HG03378 (cell line): ENCODE results near the gene FAM219B.
"Not testable (repeated sequence)": the region's sequence is repeated elsewhere in the genome, so short reads cannot be mapped to it uniquely, and the experiment has no call there.

Experiments used
- ATAC-seq: cut with Tn5 transposase; IDR thresholded peaks from one replicate; pipeline ENCODE4 v1.9.1; 2021; ENCODE audit warnings: mild to moderate bottlenecking, moderate library complexity; ENCODE audit not compliant: unreplicated experiment

The FAM219B gene, protein sequence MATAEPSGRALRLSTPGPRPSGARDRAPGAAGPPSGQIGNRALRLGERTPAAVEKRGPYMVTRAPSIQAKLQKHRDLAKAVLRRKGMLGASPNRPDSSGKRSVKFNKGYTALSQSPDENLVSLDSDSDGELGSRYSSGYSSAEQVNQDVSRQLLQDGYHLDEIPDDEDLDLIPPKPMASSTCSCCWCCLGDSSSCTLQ

DNA sequence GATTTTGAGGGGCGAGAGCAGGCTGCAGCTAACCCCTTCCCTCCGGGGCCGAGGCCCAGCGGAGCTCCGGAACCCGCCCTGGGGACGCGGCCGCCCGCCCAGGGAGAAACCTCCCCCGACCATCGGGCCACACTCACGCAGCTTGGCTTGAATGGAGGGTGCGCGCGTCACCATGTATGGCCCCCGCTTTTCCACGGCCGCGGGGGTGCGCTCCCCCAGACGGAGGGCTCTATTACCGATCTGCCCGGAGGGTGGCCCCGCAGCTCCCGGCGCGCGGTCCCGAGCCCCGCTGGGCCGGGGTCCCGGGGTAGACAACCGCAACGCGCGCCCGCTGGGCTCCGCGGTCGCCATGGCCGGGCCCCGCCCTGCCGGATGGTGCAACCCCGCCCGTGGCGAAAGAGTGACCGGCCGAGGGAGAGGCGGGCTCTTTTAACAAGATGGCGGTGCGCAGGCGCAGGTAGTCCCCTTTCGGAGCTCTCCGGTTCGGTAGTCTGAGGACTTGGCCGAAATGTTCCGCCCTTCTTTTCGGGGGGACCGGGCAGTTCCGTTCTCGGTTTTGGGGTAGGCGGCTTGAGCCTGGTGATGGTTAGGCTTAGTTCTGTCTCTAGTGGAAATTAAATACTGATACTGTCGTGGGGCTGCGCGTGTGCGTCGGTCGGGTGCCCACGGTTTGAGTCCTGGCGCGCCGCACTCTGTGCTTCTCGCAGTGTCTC is at the start of gene FAM219B:
Gene FAM219B, minus strand, starts transcription at position 402 of the 713 bp plus-strand sequence. Its CDS starts 51 bp downstream, at position 351.
- no peak for ATAC-seq

DNA sequence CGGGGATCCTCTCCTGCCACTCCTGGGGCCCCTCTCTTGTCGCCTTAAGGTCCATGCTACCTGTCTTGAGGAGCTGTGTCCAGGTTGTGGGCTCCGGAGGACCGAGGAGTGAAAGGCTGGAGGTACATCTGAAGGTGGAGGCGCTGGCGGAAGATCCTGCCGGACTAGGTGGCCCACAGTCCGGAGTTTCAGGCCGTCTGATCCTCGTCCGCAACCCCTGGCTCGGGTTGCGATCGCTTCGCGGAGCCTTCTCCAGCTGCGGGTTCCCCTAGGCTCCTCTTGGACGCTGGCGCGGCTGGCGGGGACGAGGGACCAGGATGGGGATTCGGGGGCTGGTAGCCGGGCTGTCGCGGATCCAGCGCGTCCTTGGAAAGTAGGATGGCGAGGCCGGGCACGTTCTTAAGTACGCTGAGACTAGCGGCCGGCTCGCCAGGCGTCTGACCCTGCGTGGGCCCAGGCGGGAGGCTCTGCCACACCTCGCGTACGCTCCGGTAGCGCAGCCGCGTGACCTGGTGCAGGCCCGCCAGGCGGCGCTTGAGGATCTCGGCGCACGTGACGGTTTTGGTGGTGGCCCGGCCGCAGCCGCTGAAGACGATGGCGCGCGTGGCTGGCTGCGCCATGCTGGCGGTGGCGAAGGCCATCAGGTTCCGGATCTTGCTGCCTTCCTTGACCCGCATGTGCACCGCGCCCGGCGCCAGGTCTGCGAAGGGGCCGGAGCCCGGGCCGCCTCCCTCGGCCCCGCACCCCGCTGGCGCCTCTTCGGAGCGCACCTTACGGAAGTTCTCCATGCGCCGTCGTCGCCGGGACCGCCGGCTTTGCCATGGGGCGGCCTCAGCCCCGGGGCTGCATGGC is 49.4 kb upstream of the FAM219B start:
- ATAC-seq: no peak

DNA sequence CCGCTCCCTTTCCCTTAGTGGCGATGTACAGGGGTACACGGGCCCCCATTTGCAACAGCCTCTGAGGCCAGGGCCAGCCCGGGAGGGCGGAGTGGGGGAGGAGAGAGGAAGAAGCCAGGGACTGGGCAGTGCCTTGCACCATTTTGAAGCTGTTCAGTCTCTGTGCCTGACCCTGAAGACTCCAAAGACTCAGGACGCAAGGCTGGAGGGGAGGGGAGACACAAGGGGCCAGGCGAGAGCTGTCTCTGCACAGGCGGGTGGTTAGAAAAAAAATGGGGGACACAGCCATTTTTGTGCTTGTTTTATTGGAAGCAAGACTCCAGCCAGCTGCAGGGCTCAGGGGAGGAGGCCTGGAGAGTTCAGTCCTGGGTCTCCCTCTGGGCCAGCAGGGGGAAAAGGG is 48.4 kb upstream of the FAM219B start:
- no peak for ATAC-seq

DNA sequence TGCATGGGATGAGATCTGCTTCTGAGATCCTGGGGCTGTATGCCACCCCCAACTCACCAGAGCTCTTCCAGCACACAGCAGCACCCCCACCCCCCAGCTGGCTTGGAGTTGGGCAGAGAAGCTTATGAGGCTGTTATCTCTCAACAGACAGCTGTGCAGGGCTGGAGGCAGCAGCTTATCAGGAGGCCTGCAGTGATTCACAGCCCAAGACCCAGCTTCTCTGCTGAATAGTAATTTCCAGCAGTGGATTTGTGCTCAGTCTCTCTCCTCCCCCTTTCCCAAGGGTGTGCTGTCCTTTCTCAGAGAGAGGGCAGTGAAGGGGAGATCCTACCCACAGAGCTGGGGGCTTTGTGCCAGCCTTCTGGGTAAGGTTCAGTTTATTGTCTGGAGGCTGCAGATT is 47.9 kb upstream of the FAM219B start:
- no peak for ATAC-seq

DNA sequence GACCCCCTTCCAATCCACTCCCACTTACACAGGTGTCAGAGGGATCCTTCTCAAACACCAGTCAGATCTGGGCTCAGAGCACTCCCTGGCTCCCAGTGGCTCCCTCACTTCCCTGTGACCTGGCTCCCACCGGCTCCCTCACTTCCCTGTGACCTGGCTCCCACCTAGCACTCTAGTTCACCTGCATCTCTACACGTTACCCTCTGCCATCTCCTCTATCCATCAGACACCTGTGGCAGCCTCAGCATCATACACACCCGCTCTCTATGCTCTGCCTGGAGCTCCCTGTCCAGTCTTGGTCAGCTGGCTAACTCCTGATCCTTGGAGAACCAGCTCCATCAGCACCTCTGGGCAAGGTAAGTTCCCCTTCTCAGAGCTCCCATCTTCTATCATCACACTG is 44.4 kb upstream of the FAM219B start:
- ATAC-seq: no peak

DNA sequence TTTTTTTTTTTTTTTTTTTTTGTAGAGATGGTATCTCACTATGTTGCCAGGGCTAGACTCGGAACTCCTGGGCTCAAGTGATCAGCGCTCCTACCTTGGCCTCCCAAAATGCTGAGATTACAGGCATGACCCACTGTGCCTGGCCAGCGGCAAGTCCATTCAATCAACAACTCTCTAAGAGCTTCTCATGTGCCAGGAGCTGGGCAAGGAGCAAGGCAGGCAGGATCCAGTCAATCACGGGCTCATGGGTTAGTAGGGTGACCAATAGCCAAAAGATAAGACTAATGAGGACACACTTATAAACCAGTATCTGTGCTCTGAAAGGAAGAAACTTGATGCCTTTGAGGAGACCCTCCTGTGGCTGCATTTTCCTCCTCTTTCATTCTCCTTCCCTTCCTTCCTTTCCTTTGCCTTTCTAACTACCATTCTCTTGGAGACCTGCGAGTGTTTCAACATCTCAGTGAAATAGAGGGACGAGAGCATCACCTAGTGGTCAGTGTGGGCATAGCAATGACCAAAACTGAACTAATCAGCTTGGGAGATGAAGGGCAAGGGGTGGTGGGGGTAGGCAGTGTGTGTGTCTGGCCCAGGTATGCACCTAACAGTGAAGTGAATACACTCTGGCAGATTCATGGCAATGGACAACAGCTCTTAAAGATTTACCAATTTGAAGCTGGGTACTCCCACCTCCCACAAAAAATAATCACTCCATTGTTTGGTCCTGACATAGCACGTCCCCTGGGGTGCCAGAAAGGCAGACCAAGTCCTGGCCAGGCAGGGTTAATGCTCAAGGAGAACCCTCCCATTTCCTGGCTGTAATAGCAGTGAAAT is 43.6 kb upstream of the FAM219B start:
- ATAC-seq: no peak

DNA sequence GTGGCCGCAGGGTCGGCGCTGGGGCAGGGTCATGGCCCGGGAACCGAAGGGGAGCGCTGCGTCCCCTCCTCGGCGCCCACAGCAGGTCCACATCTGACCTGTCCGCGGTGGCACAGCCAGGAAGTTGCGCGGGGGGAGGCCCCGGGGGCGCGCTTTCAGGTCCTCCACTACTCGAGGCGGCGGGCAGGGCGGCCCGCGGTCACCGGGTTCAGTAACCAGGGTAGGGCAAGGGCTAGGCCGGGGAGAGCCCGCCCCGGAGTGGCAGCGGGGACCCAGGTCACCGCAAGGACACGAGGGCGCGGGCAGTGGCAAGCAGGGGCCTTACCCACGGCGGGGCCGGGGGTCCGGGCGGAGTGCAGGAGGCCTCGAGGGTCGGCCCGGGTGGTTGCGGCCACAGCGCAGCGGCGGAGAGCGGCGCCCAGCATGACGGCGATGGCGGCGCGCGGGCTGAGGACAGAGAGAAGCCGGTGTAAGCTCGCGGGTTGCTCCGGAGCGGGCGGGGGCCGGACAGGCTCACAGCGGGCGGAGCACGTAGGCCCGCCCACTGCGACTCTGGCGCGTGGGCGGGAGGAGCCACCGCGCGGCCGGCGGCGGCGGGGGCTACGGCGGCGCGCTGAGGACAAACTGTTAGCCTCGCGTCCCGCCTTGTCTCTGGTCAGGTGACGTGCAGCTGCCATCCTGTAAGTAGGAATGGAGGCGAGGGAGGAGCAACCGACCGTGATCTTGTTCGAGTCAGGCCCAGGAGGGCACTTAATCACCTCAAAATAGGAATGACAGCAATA is 31.1 kb upstream of the FAM219B start, which contains the start of gene COX5A:
Gene COX5A, minus strand, starts transcription at position 484 of the 782 bp plus-strand sequence. Its CDS starts 59 bp downstream, at position 425.
- peak; percentile 64 for ATAC-seq

DNA sequence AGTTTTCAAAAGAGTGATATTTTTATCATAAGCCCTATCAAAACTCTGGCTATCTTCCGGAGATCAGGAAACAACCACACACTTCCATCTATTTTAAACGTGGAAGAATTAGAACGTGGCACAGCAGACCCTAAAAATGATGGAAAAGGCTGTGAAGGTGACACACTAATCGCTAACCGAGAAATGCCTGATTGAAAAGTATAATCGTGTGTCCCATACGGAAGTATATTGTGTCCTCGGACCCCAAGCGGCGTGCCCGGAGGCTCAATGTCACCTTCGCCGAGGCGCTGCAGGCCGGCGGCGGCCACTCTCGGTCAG is 30.6 kb upstream of the FAM219B start:
- ATAC-seq: no peak

DNA sequence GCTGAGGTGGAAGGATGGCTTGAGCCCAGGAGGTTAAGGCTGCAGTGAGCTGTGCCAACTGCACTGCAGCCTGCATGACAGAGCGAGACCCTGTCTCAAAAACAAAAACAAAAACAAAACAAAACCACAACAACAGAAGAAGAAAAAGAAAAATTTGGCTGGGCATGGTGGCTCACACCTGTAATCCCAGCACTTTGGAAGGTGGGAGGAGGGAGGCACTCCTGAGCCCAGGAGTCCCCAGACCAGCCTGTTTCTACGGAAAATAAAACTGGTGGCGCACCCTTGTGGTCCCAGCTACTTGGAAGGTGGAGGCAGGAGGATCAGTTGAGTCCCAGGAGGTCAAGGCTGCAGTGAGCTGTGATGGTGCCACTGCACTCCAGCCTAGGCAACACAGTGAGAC is 28.5 kb upstream of the FAM219B start:
- ATAC-seq: not testable (repeated sequence)

DNA sequence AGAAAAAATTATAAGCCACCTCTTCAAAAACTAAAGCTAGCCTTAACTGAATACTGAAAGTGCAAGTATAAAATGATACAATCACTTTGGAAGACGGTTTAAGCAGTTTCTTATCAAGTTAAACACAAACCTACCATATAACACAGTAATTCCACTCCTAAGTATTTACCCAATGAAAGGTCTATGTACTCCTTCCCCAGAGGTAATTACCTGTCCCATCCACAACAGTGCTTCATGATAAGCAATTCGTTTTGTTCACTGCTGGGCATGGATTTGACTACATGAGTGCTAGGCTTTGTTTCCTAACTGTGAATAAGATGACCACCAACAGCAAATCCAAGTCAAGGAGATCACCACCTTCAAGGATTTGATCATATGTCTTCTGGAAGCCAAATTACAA is 26.9 kb upstream of the FAM219B start:
- no peak for ATAC-seq

DNA sequence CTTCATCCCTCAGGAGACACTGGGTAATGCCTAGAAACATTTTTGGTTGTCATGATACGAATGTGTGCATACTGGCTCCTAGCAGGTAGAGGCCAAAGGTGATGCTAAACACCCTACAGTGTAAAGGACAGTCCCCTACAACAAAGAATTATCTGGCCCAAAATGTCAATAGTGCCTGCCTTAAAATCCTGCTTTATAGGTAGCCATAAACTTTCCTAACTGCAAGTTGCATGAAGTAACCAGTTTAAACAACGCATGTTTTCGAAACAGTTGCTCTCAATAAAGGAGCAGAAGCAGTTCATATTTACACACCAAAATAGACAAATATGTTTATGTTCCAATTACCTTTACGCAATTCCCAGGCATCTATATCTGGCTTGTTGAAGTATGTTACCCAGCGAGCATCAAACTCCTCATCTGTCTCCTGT is 22.1 kb upstream of the FAM219B start:
- no peak for ATAC-seq

DNA sequence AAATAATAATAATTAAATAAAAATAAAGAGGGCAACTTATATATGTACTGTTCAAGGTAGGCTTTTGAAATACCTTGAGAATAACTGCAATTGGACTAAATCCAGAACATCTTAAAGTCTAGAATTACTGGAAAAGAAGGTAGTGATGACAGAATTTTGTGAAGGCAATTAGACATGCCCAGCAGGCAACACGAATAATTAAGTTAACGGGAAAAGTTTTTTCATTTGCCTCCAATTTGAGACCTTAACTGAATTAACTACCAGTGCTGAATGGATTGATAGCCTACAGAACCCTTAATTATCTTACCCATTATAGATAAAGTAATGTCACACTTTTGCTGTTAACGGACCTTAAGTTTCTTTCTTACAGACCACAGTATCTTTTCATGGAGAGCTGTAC is 17.9 kb upstream of the FAM219B start:
- ATAC-seq: no peak

DNA sequence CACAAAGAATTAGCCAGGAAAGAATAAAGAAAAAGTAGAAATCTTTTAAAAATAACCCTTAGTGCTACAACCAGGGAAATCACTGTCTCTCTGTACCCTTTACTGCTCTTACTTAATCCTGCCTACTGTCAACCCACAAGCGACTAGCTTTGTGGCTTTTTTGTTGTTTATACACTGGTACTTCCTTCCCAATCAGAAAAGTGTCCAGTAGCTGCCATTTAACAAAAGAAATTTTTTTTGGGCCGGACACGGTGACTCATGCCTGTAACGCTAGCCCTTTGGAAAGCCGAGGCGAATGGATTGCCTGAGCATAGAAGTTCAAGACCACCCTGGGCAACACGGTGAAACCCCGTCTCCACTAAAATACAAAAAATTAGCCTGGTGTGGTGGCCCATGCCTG is 13.8 kb upstream of the FAM219B start:
- ATAC-seq: no peak

DNA sequence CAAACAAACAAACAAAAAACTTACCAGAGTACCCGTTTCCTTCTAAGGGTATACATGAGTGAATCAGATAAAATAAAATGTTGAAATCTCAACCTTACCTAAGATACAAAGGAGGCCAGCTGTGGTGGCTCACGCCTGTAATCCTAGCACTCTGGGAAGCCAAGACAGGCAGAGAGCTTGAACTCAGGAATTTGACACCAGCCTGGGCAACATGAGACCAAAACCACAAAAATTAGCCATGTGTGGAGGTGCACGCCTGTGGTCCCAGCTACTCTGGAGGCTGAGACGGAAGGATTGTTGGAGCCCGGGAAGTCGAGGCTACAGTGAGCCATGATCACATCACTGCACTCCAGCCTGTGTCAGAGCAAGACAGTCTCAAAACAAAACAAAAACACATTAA is 11.0 kb upstream of the FAM219B start:
- ATAC-seq: no peak

DNA sequence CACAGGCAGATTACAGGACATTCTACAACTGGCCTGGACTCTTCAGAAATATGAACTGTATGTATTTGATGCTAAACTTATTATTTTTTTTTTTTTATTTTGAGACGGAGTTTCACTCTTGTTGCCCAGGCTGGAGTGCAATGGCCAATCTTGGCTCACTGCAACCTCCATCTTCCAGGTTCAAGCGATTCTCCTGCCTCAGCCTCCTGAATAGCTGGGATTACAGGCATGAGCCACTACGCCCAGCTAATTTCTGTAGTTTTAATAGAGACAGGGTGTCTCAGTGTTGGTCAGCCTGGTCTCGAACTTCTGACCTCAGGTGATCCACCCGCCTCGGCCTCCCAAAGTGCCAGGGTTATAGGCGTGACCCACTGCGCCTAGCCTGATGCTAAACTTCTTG is 7.1 kb upstream of the FAM219B start:
- not testable (repeated sequence) for ATAC-seq

DNA sequence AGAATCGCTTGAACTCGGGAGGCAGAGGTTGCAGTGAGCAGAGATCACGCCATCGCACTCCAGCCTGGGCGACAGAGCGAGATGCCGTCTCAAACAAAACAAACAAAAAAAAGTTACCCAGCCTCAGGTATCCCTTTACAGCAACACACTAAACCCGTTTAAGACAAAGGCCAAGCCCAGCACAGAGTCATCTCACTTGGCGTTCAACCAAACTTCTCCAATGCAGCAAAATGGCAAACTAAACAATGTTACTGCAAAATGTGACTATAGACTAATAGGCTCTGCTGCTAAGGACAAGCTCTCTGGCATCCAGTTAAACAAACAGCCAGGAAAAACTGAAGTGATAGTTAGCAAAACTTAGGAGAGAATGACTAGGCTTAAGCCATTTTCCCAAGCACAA is 6.4 kb upstream of the FAM219B start:
- ATAC-seq: no peak

DNA sequence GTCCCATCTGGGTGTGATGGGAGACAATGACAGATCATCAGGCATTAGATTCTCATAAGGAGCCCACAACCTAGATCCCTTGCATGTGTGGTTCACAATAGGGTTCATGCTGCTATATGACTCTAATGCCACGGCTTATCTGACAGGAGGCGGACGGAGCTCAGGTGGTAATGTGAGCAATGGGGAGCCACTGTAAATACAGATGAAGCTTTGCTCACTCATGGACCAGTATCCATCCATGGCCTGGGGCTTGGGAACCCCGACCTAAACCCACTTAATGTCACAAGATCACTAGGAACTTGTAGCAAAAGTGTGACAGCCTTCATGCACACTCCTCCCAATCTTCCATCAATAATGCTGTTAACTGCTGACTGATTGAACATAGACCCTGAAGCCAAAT is 2.0 kb upstream of the FAM219B start:
- no peak for ATAC-seq

DNA sequence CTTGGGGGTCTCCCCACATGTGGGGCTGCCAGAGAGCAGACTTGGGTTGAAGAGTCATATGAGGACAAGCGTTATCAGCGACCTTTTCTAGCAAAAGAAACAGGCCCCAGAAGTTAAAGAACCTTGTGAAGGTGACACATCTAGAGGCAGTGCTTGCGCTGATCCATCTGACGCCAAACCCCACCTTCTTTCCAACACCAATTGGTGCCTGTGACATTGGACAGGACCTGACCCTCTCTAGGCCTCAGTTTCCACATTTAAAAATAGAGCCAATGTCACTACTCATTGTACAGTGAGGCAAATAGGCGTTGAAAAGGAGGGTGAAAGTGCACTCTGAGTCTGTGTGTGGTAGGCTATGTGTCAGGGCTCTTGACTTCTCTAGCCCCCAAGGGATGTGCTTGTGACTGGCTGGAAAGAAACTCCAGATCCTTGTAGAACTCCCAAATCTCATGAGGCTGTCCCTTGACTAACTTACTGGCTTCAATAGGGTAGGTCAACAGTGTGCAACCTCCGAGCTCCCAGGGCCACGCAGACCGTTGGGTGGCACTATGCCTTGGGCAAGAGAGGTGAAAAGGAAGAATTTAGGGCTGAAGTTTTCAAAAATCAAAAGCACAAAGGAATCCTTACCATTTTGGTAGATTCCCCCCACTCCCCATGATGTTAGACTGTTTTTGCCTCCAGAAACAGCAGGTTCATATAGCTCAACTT is 666 bp upstream of the FAM219B start:
- ATAC-seq: no peak

DNA sequence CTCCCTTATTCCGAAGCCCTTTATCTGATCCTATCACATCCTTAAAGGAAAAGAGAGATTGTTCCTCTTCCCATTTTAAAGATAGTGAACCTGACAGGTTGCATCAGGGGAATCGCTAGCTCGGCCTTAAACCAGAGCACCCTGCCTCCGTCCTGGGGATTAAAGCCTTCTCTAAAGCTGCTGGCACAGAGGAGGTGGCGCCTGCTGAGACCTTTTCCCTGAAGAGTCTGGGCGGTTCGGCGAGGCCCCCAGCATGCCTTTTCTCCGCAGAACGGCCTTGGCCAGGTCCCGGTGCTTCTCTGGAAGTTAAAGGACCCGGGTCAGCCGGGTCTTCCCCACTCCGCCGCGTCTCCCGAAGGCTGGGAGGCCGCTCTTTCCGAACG is 593 bp downstream of the FAM219B start:
- ATAC-seq: no peak
